ENCODE data around the gene CLSTN2. TPM values are rescaled to one million over a fixed set of nuclear protein-coding genes. Genes with fewer than 3 reads are reported as not detected.

Gene CLSTN2
- total and polyA plus RNA-seq, 4 donors = 0.09 to 2.2 (median 0.55) TPM

DNA sequence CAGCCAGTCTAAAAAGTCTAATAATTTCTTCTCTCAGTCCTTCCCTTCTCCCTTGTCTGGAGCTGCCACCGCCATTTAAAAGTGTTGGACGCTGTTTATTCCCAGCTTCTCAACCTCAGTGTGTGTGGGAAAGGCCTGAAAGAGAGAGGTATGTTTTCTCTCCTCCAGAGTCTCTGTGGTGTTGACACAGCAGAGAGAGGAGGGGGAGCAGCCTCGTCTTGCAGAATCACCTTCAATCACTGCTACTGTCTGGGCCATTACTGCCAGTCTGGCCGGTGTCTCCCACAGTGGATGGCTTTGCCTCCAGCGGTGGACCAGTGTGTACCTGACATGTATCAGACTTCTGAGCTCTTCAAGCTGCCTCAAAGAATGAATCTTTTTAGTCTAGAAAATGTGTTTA is 641.5 kb downstream of the CLSTN2 start:
- peaks cover 0 to 8% (median 3%) of the 10 kb centered on the region in 4 donors for H3K4me1 ChIP-seq (ENCODE audit: control insufficient read depth in 4 of 4, insufficient read depth in 4 of 4, low read length in 3 of 4)
- TF ChIP-seq JUND (IDR thresholded peaks at IDR 0.05) (no peak), EGR1 (IDR thresholded peaks at IDR 0.05; ENCODE audit: low read depth in 2 of 2) (no peak), GABPA (IDR thresholded peaks at IDR 0.05 in 1 of 2, conservative IDR thresholded peaks at IDR 0.05 in 1 of 2) (no peak), NR2F2 (IDR thresholded peaks at IDR 0.05) (no peak), RAD21 (IDR thresholded peaks at IDR 0.05) (no peak), YY1 (IDR thresholded peaks at IDR 0.05) (no peak), TAF1 (conservative IDR thresholded peaks at IDR 0.05) (no peak)
- TF ChIP-seq, protein P1, sequence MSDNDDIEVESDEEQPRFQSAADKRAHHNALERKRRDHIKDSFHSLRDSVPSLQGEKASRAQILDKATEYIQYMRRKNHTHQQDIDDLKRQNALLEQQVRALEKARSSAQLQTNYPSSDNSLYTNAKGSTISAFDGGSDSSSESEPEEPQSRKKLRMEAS (IDR thresholded peaks at IDR 0.05) = no peak
- TF ChIP-seq, protein P2, sequence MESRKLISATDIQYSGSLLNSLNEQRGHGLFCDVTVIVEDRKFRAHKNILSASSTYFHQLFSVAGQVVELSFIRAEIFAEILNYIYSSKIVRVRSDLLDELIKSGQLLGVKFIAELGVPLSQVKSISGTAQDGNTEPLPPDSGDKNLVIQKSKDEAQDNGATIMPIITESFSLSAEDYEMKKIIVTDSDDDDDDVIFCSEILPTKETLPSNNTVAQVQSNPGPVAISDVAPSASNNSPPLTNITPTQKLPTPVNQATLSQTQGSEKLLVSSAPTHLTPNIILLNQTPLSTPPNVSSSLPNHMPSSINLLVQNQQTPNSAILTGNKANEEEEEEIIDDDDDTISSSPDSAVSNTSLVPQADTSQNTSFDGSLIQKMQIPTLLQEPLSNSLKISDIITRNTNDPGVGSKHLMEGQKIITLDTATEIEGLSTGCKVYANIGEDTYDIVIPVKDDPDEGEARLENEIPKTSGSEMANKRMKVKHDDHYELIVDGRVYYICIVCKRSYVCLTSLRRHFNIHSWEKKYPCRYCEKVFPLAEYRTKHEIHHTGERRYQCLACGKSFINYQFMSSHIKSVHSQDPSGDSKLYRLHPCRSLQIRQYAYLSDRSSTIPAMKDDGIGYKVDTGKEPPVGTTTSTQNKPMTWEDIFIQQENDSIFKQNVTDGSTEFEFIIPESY (IDR thresholded peaks at IDR 0.05) = no peak

DNA sequence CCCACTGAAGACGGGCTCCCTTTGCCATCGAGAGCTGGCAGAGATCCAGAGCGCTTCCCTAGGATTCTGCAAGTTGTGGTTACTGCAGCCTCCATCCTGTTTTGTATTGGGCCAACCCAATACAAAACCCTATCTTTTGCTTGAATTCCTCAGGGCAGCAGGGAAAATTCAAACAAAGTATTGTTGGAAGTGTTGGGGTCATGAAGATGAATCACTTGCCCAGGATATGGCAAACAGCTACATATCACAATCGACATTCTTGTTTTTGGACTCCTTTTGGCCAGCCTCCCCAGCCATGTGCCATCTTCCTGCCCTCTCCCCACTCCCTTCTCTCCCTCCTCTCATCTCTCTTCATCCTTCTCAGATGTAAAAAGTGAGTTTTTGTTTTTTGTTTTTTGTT is 642.9 kb downstream of the CLSTN2 start:
- Histone ChIP-seq H3K36me3 (ENCODE audit: control insufficient read depth in 4 of 4, insufficient read depth in 3 of 4, low read depth in 1 of 4, low read length in 3 of 4) (no peaks in the 10 kb centered on the region), H3K9ac (ENCODE audit: low read depth in 1 of 2, low read length in 2 of 2) (no peak overlapping the region), H3K27ac (ENCODE audit: low read depth in 1 of 2, low read length in 2 of 2) (no peak overlapping the region), H3K4me3 (ENCODE audit: low read depth in 1 of 3, low read length in 3 of 3) (no peak overlapping the region), H3K27me3 (ENCODE audit: control insufficient read depth in 4 of 4, insufficient read depth in 4 of 4, low read length in 3 of 4) (peaks cover 0 to 2% (median 0%) of the 10 kb centered on the region in 4 donors), H3K9me3 (ENCODE audit: control insufficient read depth in 4 of 4, low read length in 3 of 4) (no peaks in the 10 kb centered on the region), H3K4me1 (ENCODE audit: control insufficient read depth in 4 of 4, insufficient read depth in 4 of 4, low read length in 3 of 4) (peaks cover 0 to 8% (median 1%) of the 10 kb centered on the region in 4 donors)
- WGBS = 94% methylated on average over 4 of the region's 4 CpGs
- no peak for TF ChIP-seq JUND (IDR thresholded peaks at IDR 0.05)
- TF ChIP-seq, protein P3, sequence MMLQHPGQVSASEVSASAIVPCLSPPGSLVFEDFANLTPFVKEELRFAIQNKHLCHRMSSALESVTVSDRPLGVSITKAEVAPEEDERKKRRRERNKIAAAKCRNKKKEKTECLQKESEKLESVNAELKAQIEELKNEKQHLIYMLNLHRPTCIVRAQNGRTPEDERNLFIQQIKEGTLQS (IDR thresholded peaks at IDR 0.05) = no peak
- TF ChIP-seq, protein P1 (IDR thresholded peaks at IDR 0.05) = no peak
- no peak for TF ChIP-seq RXRA (IDR thresholded peaks at IDR 0.05)
- no peak for TF ChIP-seq NR2F2 (IDR thresholded peaks at IDR 0.05)
- no peak for TF ChIP-seq SP1 (IDR thresholded peaks at IDR 0.05)
- TF ChIP-seq FOXA2 (IDR thresholded peaks at IDR 0.05) = no peak
- no peak for TF ChIP-seq GABPA (IDR thresholded peaks at IDR 0.05 in 1 of 2, conservative IDR thresholded peaks at IDR 0.05 in 1 of 2)
- TF ChIP-seq TAF1 (conservative IDR thresholded peaks at IDR 0.05) = no peak
- no peak for TF ChIP-seq HNF4G (IDR thresholded peaks at IDR 0.05)
- no peak for TF ChIP-seq YY1 (IDR thresholded peaks at IDR 0.05)
- TF ChIP-seq FOXA1 (IDR thresholded peaks at IDR 0.05) = no peak
- TF ChIP-seq RAD21 (IDR thresholded peaks at IDR 0.05) = no peak
- no peak for TF ChIP-seq HNF4A (conservative IDR thresholded peaks at IDR 0.05)
- TF ChIP-seq, protein P4, sequence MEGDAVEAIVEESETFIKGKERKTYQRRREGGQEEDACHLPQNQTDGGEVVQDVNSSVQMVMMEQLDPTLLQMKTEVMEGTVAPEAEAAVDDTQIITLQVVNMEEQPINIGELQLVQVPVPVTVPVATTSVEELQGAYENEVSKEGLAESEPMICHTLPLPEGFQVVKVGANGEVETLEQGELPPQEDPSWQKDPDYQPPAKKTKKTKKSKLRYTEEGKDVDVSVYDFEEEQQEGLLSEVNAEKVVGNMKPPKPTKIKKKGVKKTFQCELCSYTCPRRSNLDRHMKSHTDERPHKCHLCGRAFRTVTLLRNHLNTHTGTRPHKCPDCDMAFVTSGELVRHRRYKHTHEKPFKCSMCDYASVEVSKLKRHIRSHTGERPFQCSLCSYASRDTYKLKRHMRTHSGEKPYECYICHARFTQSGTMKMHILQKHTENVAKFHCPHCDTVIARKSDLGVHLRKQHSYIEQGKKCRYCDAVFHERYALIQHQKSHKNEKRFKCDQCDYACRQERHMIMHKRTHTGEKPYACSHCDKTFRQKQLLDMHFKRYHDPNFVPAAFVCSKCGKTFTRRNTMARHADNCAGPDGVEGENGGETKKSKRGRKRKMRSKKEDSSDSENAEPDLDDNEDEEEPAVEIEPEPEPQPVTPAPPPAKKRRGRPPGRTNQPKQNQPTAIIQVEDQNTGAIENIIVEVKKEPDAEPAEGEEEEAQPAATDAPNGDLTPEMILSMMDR (IDR thresholded peaks at IDR 0.05; ENCODE audit: low read depth, low read length, missing input control) = no peak
- TF ChIP-seq EGR1 (IDR thresholded peaks at IDR 0.05; ENCODE audit: low read depth in 2 of 2) = no peak
- TF ChIP-seq, protein P5, sequence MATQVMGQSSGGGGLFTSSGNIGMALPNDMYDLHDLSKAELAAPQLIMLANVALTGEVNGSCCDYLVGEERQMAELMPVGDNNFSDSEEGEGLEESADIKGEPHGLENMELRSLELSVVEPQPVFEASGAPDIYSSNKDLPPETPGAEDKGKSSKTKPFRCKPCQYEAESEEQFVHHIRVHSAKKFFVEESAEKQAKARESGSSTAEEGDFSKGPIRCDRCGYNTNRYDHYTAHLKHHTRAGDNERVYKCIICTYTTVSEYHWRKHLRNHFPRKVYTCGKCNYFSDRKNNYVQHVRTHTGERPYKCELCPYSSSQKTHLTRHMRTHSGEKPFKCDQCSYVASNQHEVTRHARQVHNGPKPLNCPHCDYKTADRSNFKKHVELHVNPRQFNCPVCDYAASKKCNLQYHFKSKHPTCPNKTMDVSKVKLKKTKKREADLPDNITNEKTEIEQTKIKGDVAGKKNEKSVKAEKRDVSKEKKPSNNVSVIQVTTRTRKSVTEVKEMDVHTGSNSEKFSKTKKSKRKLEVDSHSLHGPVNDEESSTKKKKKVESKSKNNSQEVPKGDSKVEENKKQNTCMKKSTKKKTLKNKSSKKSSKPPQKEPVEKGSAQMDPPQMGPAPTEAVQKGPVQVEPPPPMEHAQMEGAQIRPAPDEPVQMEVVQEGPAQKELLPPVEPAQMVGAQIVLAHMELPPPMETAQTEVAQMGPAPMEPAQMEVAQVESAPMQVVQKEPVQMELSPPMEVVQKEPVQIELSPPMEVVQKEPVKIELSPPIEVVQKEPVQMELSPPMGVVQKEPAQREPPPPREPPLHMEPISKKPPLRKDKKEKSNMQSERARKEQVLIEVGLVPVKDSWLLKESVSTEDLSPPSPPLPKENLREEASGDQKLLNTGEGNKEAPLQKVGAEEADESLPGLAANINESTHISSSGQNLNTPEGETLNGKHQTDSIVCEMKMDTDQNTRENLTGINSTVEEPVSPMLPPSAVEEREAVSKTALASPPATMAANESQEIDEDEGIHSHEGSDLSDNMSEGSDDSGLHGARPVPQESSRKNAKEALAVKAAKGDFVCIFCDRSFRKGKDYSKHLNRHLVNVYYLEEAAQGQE (IDR thresholded peaks at IDR 0.05) = no peak
- TF ChIP-seq, protein P2 (IDR thresholded peaks at IDR 0.05) = no peak
- DNase-seq (ENCODE audit: low spot score) = no peak

More for the DNA sequence above, 641.5 kb downstream of the CLSTN2 start:
- Histone ChIP-seq H3K36me3 (ENCODE audit: control insufficient read depth in 4 of 4, insufficient read depth in 3 of 4, low read depth in 1 of 4, low read length in 3 of 4) (no peaks in the 10 kb centered on the region), H3K4me3 (ENCODE audit: low read depth in 1 of 3, low read length in 3 of 3) (no peak overlapping the region), H3K9ac (ENCODE audit: low read depth in 1 of 2, low read length in 2 of 2) (no peak overlapping the region), H3K27me3 (ENCODE audit: control insufficient read depth in 4 of 4, insufficient read depth in 4 of 4, low read length in 3 of 4) (peaks cover 0 to 2% (median 0%) of the 10 kb centered on the region in 4 donors), H3K9me3 (ENCODE audit: control insufficient read depth in 4 of 4, low read length in 3 of 4) (no peaks in the 10 kb centered on the region), H3K27ac (ENCODE audit: low read depth in 1 of 2, low read length in 2 of 2) (no peak overlapping the region)
- 84% methylated on average over 5 of the region's 5 CpGs for WGBS
- DNase-seq (ENCODE audit: low spot score) = no peak
